NCI-H1694 treated with DMSO at 0.1 percent for 48 hours (cell line): ENCODE results near the gene SCN11A.

Experiments used
- DNase-seq: peaks from one replicate; lab custom pipeline; 2025; lab: John Stamatoyannopoulos, UW

The SCN11A gene

GRCh38 chr3:39051649-39052561 lies at the start of gene SCN11A, which contains the start of gene WDR48:
SCN11A (minus strand) TSS chr3:39051944; CDS start chr3:38950362, 101,582 bp downstream.
WDR48 (plus strand) TSS chr3:39052016; CDS start chr3:39052026, 10 bp downstream.
- peak; percentile 32 for DNase-seq

GRCh38 chr3:39101022-39101689 lies 49.4 kb upstream of the SCN11A start:
- no peak for DNase-seq

DNA sequence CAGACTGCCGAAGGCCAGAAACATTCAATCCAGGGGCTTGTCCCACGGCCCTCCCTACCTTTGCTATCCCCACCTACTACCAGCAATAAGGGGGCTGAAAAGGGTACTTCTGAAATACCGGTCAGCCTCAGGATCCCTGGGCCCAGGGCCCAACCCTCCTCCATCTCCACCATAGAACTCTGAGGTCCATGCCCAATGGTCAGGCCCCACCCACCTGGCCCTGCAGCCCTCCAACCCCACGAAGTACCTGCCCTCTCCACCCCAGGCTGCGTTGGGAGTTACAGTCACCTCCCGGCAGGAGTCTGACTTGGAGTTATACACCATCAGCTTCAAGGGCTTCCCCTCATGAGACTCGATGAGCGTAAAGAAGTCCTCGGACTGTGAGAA lies 48.7 kb upstream of the SCN11A start:
- DNase-seq, result no peak

DNA sequence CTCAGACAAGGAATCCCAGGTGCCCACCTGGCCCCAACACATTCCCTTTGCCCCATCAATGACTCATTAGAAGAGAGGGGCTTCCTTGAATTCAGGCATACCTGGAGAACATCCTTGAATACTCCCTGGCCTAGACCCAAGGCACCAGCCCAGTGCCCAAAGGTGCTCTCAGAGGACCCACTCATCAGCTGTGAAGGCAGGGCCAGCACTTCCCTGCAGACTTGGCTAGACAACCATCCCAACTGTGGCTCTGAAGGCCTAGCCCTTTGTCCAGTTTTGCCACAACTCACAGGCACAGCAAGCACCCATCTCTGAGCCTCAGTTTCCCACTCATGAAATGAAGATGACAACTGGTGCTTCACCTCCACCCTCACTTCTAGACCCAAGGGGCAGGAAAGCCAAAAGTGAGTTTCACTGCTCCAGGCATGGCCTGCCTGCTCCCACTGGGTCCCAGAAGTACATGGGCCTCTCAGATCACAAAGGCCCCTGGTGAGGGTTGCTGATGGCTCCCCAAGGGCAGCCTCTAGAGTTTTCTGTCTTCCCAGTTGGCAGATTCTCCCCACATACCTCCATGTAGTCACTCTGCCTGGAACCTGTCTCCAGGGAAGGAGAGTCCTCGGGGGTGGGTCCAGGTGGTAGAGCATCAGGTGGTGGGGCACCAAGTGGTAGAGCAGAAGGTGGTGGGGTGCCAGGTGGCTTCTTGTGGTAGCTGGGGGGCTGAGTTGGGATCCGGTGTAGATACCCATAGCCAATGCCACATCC lies 48.2 kb upstream of the SCN11A start:
- DNase-seq, result no peak

DNA sequence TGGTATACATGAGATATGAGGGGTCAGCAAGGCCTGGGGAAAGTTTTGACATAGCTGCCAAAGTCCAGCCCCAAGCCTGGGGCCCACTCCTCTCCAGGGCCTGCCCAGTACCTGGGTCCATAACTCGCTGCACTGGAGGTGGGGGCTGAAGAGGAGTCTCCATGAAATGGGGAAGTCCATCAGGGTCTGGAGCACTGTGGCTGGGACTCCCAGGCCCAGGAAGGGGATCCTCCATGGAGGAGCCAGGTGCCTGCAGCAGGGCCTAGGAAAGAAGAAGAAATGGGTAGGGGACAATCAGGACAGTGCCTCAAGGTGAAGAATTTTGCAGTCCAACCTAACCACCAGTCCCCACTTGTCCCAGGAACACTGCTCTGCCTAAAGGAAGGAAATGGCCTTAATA lies 47.5 kb upstream of the SCN11A start:
- no peak for DNase-seq

GRCh38 chr3:39098473-39099000 lies 46.8 kb upstream of the SCN11A start:
- DNase-seq, result no peak

GRCh38 chr3:39097716-39098472 lies 46.1 kb upstream of the SCN11A start:
- DNase-seq, result no peak

GRCh38 chr3:39096775-39097174 lies 45.0 kb upstream of the SCN11A start:
- DNase-seq, result no peak

DNA sequence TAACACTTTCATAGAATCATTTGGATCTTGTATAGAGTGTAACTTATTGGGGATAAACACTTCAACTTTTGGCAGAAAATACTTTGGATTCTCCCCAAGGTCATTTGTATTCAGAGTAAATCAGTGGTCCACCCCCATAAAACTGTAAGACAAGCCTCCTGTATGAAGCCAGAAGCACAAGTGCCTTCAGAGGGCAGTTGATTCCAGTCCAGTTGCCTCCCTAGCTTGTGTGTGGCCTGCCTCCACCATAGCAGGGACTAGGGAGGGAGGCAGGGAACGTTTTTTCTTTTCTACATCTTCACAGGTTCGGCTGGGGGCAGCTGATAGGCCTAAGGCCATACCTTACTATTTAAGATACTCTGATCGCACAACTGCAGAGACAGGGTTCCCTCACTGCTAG lies 44.0 kb upstream of the SCN11A start:
- DNase-seq, result no peak

- DNase-seq, result no peak
These were observed 43.3 kb upstream of the SCN11A start for GRCh38 chr3:39094851-39095677.

DNA sequence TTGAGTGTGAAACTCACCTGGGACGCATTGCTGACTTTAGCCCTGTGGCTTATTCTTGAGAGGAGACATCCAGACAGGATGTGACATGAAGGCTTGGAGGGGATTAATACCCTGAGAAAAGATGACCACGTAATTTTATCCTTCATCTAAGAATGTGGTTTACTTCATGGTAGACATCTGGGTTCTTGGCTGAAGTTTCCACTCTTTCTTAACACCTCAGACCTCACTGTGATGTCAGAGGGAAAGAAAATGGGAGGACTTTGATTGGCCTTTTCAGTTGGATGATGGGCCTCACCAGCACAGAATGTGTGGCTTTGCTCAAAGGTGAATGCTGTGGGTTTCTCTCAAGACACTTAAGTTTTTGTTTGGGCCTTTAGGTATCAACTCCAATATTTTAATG lies 39.2 kb upstream of the SCN11A start:
- no peak for DNase-seq

DNA sequence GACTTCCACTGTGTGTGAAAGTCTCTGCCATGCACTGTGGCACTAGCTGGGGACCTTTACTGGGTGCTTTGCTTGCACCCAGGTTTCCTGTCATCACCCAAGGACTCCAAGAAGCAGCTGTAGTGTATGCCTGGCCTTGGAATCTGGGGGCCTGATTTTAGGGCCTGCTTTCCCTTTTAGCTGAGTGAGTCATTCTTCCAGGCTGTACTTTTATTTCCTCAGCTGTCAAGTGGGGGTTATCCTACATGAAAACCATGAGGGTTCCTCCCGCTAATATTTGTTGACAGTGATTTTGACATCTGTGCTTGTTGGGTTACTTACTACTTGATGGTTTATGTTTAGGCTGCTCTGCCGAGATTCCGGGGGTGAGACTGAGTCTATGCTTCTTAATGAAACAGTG lies 37.1 kb upstream of the SCN11A start:
- DNase-seq, result no peak

- DNase-seq, result no peak
These were observed 36.7 kb upstream of the SCN11A start for GRCh38 chr3:39088456-39088855.

- no peak for DNase-seq
These were observed 34.4 kb upstream of the SCN11A start for GRCh38 chr3:39086144-39086543.

GRCh38 chr3:39082666-39083313 lies 31.0 kb upstream of the SCN11A start:
- no peak for DNase-seq

DNA sequence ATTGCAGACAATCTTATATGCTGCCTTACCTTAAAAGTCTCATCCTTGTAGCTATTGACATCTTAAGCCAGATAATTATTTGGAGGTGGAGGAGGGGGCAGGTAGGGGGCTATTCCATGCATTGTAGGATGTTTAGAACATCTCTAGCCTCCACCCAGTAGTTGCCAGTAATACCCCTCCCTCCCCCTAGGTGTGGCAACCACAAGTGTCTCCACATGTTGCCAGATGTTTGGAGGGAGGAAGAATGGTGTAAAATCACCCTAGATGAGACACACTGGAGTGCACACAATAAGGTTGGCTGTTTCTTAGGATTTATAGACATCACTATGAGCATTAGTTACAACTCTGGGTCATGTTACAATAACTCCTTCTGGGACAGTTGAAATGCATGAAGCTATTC lies 28.3 kb upstream of the SCN11A start:
- no peak for DNase-seq

GRCh38 chr3:39079530-39079929 lies 27.8 kb upstream of the SCN11A start:
- no peak for DNase-seq

DNA sequence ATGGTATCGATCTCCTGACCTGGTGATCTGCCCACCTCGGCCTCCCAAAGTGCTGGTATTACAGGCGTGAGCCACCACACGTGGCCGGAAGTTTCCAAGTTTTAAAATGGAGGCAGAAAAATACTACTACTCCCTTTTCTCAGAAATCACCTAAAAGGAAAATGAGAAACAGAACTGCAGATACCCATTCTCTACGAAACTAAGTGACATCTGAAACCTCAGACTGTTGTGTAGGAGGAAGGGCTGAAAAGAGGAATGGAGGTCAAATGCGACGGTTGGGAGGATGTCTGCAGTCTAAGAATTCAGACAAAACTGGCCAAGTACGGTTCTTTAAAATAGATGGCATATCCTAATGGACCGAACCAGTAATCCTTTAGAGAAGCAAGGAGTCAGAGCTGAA lies 24.2 kb upstream of the SCN11A start:
- DNase-seq, result no peak

DNA sequence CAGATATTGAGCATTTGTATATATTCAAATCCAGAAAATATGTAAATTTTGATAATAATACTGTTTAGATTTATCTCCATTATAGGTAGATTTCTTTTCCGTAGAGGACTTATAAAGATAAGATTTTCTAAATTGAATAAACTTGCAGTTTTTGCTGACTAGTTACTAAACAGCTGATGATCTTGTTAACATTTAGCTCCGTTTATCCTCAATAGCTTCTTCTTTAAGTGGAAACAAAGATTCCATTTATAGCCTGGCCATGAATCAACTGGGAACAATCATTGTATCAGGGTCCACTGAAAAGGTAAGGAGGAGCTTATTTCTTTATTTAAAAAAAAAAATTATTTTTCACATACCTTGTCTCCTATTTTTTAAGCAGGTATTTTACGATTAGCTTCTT lies 16.8 kb upstream of the SCN11A start:
- no peak for DNase-seq

DNA sequence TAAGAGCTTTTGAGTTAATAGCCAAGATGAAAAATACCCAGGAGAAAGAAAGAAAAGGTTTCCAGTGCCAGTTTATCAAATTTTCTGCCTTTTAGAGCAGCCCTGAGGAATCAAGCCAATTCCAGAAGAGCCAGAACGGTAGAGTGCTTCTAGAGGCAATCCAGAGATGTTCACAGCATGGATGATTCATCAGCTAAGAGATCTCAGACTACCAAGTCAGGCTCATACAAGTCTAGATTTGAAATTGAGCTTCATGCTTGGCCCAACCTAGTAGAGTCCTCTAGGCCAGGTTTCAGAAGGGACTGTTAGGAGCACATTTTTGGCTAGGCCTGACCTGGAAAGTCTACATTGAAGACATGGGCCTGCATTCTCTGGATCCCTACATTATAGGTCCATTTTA lies 15.5 kb upstream of the SCN11A start:
- DNase-seq, result no peak
